ENCODE data around the gene BEST3.

BEST3 gene

GRCh38 chr12:69642531-69642930, 56.6 kb downstream of the BEST3 start:
- Histone ChIP-seq H3K27me3 (ENCODE audit: insufficient read depth, low read length) (no peaks in the 10 kb centered on the region), H3K4me1 (ENCODE audit: insufficient read depth, low read length) (no peaks in the 10 kb centered on the region), H3K4me3 (ENCODE audit: low read length) (no peak overlapping the region), H3K9ac (ENCODE audit: low read depth, low read length) (no peak overlapping the region), H3K27ac (ENCODE audit: low read length) (no peak overlapping the region), H3K9me3 (ENCODE audit: insufficient read depth, low read depth, low read length) (no peaks in the 10 kb centered on the region), H3K36me3 (ENCODE audit: insufficient read depth, low read depth, low read length) (no peaks in the 10 kb centered on the region)

GRCh38 chr12:69641546-69641945, 57.6 kb downstream of the BEST3 start:
- Histone ChIP-seq H3K36me3 (ENCODE audit: insufficient read depth, low read depth, low read length) (no peaks in the 10 kb centered on the region), H3K27me3 (ENCODE audit: insufficient read depth, low read length) (no peaks in the 10 kb centered on the region), H3K9me3 (ENCODE audit: insufficient read depth, low read depth, low read length) (no peaks in the 10 kb centered on the region), H3K27ac (ENCODE audit: low read length) (no peak overlapping the region), H3K4me3 (ENCODE audit: low read length) (no peak overlapping the region), H3K4me1 (ENCODE audit: insufficient read depth, low read length) (no peaks in the 10 kb centered on the region), H3K9ac (ENCODE audit: low read depth, low read length) (no peak overlapping the region)

- H3K4me3 ChIP-seq (ENCODE audit: low read length), result no peak overlapping the region
- peaks cover 6% of the 10 kb centered on the region; the same call in 1 of the 2 replicates for H3K4me1 ChIP-seq (ENCODE audit: insufficient read depth, low read length)
- no peaks in the 10 kb centered on the region for H3K9me3 ChIP-seq (ENCODE audit: insufficient read depth, low read depth, low read length)
- H3K36me3 ChIP-seq (ENCODE audit: insufficient read depth, low read depth, low read length), result no peaks in the 10 kb centered on the region
- H3K27me3 ChIP-seq (ENCODE audit: insufficient read depth, low read length), result no peaks in the 10 kb centered on the region
- no peak overlapping the region for H3K9ac ChIP-seq (ENCODE audit: low read depth, low read length)
- H3K27ac ChIP-seq (ENCODE audit: low read length), result no peak overlapping the region
These were observed 59.6 kb downstream of the BEST3 start for GRCh38 chr12:69639400-69640016.

GRCh38 chr12:69633061-69633460, 66.0 kb downstream of the BEST3 start:
- Histone ChIP-seq H3K9ac (ENCODE audit: low read depth, low read length) (no peak overlapping the region), H3K4me1 (ENCODE audit: insufficient read depth, low read length) (peaks cover 6% of the 10 kb centered on the region; the same call in 1 of the 2 replicates), H3K27me3 (ENCODE audit: insufficient read depth, low read length) (no peaks in the 10 kb centered on the region), H3K36me3 (ENCODE audit: insufficient read depth, low read depth, low read length) (no peaks in the 10 kb centered on the region), H3K9me3 (ENCODE audit: insufficient read depth, low read depth, low read length) (no peaks in the 10 kb centered on the region), H3K4me3 (ENCODE audit: low read length) (no peak overlapping the region), H3K27ac (ENCODE audit: low read length) (no peak overlapping the region)

GRCh38 chr12:69630191-69630590, 68.9 kb downstream of the BEST3 start:
- no peak overlapping the region for H3K4me3 ChIP-seq (ENCODE audit: low read length)
- no peak overlapping the region for H3K27ac ChIP-seq (ENCODE audit: low read length)
- H3K36me3 ChIP-seq (ENCODE audit: insufficient read depth, low read depth, low read length), result no peaks in the 10 kb centered on the region
- no peaks in the 10 kb centered on the region for H3K27me3 ChIP-seq (ENCODE audit: insufficient read depth, low read length)
- H3K4me1 ChIP-seq (ENCODE audit: insufficient read depth, low read length), result peaks cover 4% of the 10 kb centered on the region; the same call in 1 of the 2 replicates
- no peak overlapping the region for H3K9ac ChIP-seq (ENCODE audit: low read depth, low read length)
- H3K9me3 ChIP-seq (ENCODE audit: insufficient read depth, low read depth, low read length), result no peaks in the 10 kb centered on the region

- Histone ChIP-seq H3K4me1 (ENCODE audit: insufficient read depth, low read length) (no peaks in the 10 kb centered on the region), H3K9ac (ENCODE audit: low read depth, low read length) (no peak overlapping the region), H3K36me3 (ENCODE audit: insufficient read depth, low read depth, low read length) (no peaks in the 10 kb centered on the region), H3K9me3 (ENCODE audit: insufficient read depth, low read depth, low read length) (no peaks in the 10 kb centered on the region), H3K27me3 (ENCODE audit: insufficient read depth, low read length) (no peaks in the 10 kb centered on the region), H3K27ac (ENCODE audit: low read length) (no peak overlapping the region), H3K4me3 (ENCODE audit: low read length) (no peak overlapping the region)
These were observed 71.6 kb downstream of the BEST3 start for GRCh38 chr12:69627501-69627900.

GRCh38 chr12:69623970-69624369, 75.1 kb downstream of the BEST3 start:
- H3K9me3 ChIP-seq (ENCODE audit: insufficient read depth, low read depth, low read length), result no peaks in the 10 kb centered on the region
- H3K27ac ChIP-seq (ENCODE audit: low read length), result no peak overlapping the region
- no peaks in the 10 kb centered on the region for H3K36me3 ChIP-seq (ENCODE audit: insufficient read depth, low read depth, low read length)
- H3K4me3 ChIP-seq (ENCODE audit: low read length), result no peak overlapping the region
- H3K4me1 ChIP-seq (ENCODE audit: insufficient read depth, low read length), result no peaks in the 10 kb centered on the region
- H3K9ac ChIP-seq (ENCODE audit: low read depth, low read length), result no peak overlapping the region
- no peaks in the 10 kb centered on the region for H3K27me3 ChIP-seq (ENCODE audit: insufficient read depth, low read length)

- Histone ChIP-seq H3K36me3 (ENCODE audit: insufficient read depth, low read depth, low read length) (no peaks in the 10 kb centered on the region), H3K4me1 (ENCODE audit: insufficient read depth, low read length) (no peaks in the 10 kb centered on the region), H3K9me3 (ENCODE audit: insufficient read depth, low read depth, low read length) (no peaks in the 10 kb centered on the region), H3K4me3 (ENCODE audit: low read length) (no peak overlapping the region), H3K9ac (ENCODE audit: low read depth, low read length) (no peak overlapping the region), H3K27me3 (ENCODE audit: insufficient read depth, low read length) (no peaks in the 10 kb centered on the region), H3K27ac (ENCODE audit: low read length) (no peak overlapping the region)
These were observed 77.6 kb downstream of the BEST3 start for GRCh38 chr12:69621551-69621950.

GRCh38 chr12:69620921-69621320, 78.2 kb downstream of the BEST3 start:
- Histone ChIP-seq H3K4me1 (ENCODE audit: insufficient read depth, low read length) (no peaks in the 10 kb centered on the region), H3K36me3 (ENCODE audit: insufficient read depth, low read depth, low read length) (no peaks in the 10 kb centered on the region), H3K27ac (ENCODE audit: low read length) (no peak overlapping the region), H3K9ac (ENCODE audit: low read depth, low read length) (no peak overlapping the region), H3K27me3 (ENCODE audit: insufficient read depth, low read length) (no peaks in the 10 kb centered on the region), H3K4me3 (ENCODE audit: low read length) (no peak overlapping the region), H3K9me3 (ENCODE audit: insufficient read depth, low read depth, low read length) (no peaks in the 10 kb centered on the region)

GRCh38 chr12:69620077-69620476, 79.0 kb downstream of the BEST3 start:
- Histone ChIP-seq H3K36me3 (ENCODE audit: insufficient read depth, low read depth, low read length) (no peaks in the 10 kb centered on the region), H3K27me3 (ENCODE audit: insufficient read depth, low read length) (no peaks in the 10 kb centered on the region), H3K27ac (ENCODE audit: low read length) (no peak overlapping the region), H3K9me3 (ENCODE audit: insufficient read depth, low read depth, low read length) (no peaks in the 10 kb centered on the region), H3K4me3 (ENCODE audit: low read length) (no peak overlapping the region), H3K4me1 (ENCODE audit: insufficient read depth, low read length) (no peaks in the 10 kb centered on the region), H3K9ac (ENCODE audit: low read depth, low read length) (no peak overlapping the region)

GRCh38 chr12:69619050-69619449, 80.1 kb downstream of the BEST3 start:
- H3K9ac ChIP-seq (ENCODE audit: low read depth, low read length), result no peak overlapping the region
- H3K9me3 ChIP-seq (ENCODE audit: insufficient read depth, low read depth, low read length), result no peaks in the 10 kb centered on the region
- H3K27ac ChIP-seq (ENCODE audit: low read length), result no peak overlapping the region
- H3K36me3 ChIP-seq (ENCODE audit: insufficient read depth, low read depth, low read length), result no peaks in the 10 kb centered on the region
- no peak overlapping the region for H3K4me3 ChIP-seq (ENCODE audit: low read length)
- no peaks in the 10 kb centered on the region for H3K27me3 ChIP-seq (ENCODE audit: insufficient read depth, low read length)
- no peaks in the 10 kb centered on the region for H3K4me1 ChIP-seq (ENCODE audit: insufficient read depth, low read length)

- no peak overlapping the region for H3K9ac ChIP-seq (ENCODE audit: low read depth, low read length)
- H3K27me3 ChIP-seq (ENCODE audit: insufficient read depth, low read length), result no peaks in the 10 kb centered on the region
- no peaks in the 10 kb centered on the region for H3K9me3 ChIP-seq (ENCODE audit: insufficient read depth, low read depth, low read length)
- no peak overlapping the region for H3K4me3 ChIP-seq (ENCODE audit: low read length)
- H3K27ac ChIP-seq (ENCODE audit: low read length), result no peak overlapping the region
- H3K36me3 ChIP-seq (ENCODE audit: insufficient read depth, low read depth, low read length), result no peaks in the 10 kb centered on the region
- H3K4me1 ChIP-seq (ENCODE audit: insufficient read depth, low read length), result no peaks in the 10 kb centered on the region
These were observed 83.1 kb downstream of the BEST3 start for GRCh38 chr12:69616025-69616424.

Data from iPS-20b (cell line).